ENCODE data around the gene RBKS. TPM values are rescaled to one million over a fixed set of nuclear protein-coding genes. Genes with fewer than 3 reads are reported as not detected.

Gene RBKS
- total and polyA plus RNA-seq, 2 of the 13 experiments (the other 11 are each of a cell fraction or from before 2014, with no cell fraction given): 7.7 to 8.3 TPM

DNA sequence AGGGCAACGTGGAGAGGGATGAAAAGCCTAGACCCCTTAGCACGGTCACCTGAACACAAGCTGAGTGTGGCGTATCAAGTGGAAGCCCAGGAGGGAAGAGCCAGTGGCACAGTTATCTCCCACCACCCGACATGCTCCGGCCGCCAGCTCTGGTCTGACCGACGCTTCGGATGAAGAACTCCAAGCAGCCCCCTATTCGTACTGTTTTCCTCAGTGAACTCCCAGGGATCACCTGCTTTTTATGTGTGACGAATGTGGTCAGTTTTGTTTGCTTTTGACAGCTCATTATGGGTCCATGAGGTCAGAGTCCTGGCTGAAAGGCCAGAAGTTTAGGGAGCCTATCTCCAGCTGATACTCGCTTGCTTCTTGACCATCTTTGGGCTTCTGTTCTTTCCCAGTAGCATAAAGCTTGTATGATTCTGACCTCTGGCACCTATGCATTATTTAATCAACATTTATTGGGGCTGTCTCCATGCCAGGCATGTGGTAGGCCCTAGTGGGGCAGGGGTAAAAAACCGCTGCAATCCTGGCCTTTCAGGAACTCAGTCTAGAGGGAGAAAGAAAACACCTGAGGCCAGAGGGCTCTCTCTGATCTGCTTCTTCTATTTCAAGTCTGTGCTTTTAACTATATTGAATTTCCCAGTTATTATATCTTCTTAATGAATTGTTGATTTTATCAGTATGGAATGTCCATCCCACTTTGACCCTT is 151.7 kb downstream of the RBKS start (continued):
- no peak for TF ChIP-seq SOX13 (IDR thresholded peaks at IDR 0.05)
- peak in 1 of 2 experiments; percentile 76; a peak in 2 of 4 replicates for TF ChIP-seq SOX13 (CRISPR knock-in tag; conservative IDR thresholded peaks at IDR 0.05 in 1 of 2, IDR thresholded peaks at IDR 0.05 in 1 of 2)
- TF ChIP-seq KDM6A (CRISPR knock-in tag; IDR thresholded peaks at IDR 0.05; ENCODE audit: low read depth): peak; percentile 72; the same call in 1 of the 2 replicates
- no peak for TF ChIP-seq HOXA9 (CRISPR knock-in tag; IDR thresholded peaks at IDR 0.05; ENCODE audit: borderline replicate concordance)
- TF ChIP-seq ZNF350 (CRISPR knock-in tag; IDR thresholded peaks at IDR 0.05; ENCODE audit: borderline replicate concordance, low read depth): peak; percentile 70; the same call in 1 of the 2 replicates
- TF ChIP-seq ZNF792 (CRISPR knock-in tag; IDR thresholded peaks at IDR 0.05): no peak
- peak; percentile 93 for TF ChIP-seq ZNF12 (CRISPR knock-in tag; IDR thresholded peaks at IDR 0.05)
- TF ChIP-seq SAP130 (CRISPR knock-in tag; IDR thresholded peaks at IDR 0.05; ENCODE audit: low read depth): peak; percentile 83
- 0 out of 2 replicates have a peak, but pooled peaks have one; percentile 51 for TF ChIP-seq ZBTB37 (CRISPR knock-in tag; IDR thresholded peaks at IDR 0.05)
- TF ChIP-seq SMYD3 (CRISPR knock-in tag; IDR thresholded peaks at IDR 0.05): peak; percentile 60; the same call in 1 of the 2 replicates
- TF ChIP-seq ZFX (CRISPR knock-in tag; IDR thresholded peaks at IDR 0.05; ENCODE audit: low read depth): peak; percentile 23; the same call in 1 of the 2 replicates
- TF ChIP-seq PRMT3 (CRISPR knock-in tag; IDR thresholded peaks at IDR 0.05; ENCODE audit: borderline replicate concordance, low read depth): no peak; the same call in 1 of the 2 replicates
- peak; percentile 85; the same call in 1 of the 2 replicates for TF ChIP-seq IRF9 (CRISPR knock-in tag; IDR thresholded peaks at IDR 0.05; ENCODE audit: borderline replicate concordance)
- no peak for TF ChIP-seq ZNF570 (CRISPR knock-in tag; IDR thresholded peaks at IDR 0.05; ENCODE audit: borderline replicate concordance)
- no peak; the same call in 1 of the 2 replicates for TF ChIP-seq RBFOX2 (IDR thresholded peaks at IDR 0.05; ENCODE audit: low read depth, low read length)
- peak; percentile 75 for TF ChIP-seq PPARG (CRISPR knock-in tag; conservative IDR thresholded peaks at IDR 0.05)
- peak; percentile 78; the same call in 1 of the 2 replicates for TF ChIP-seq ZNF839 (CRISPR knock-in tag; IDR thresholded peaks at IDR 0.05; ENCODE audit: borderline replicate concordance)
- TF ChIP-seq CHD4 (IDR thresholded peaks at IDR 0.05; ENCODE audit: borderline replicate concordance, low read length): peak; percentile 27; the same call in 1 of the 2 replicates
- TF ChIP-seq DNMT3B (CRISPR knock-in tag; conservative IDR thresholded peaks at IDR 0.05): 0 out of 2 replicates have a peak, but pooled peaks have one; percentile 75
- peak; percentile 54 for TF ChIP-seq ARNTL (CRISPR knock-in tag; IDR thresholded peaks at IDR 0.05)
- no peak for TF ChIP-seq HNRNPH1 (optimal IDR thresholded peaks at IDR 0.05; ENCODE audit: low read depth, low read length)
- peak; percentile 9; the same call in 1 of the 2 replicates for TF ChIP-seq HHEX (CRISPR knock-in tag; IDR thresholded peaks at IDR 0.05)
- no peak; the same call in 1 of the 2 replicates for TF ChIP-seq IKZF5 (CRISPR knock-in tag; IDR thresholded peaks at IDR 0.05)
- peak; percentile 65 for TF ChIP-seq ELF3 (CRISPR knock-in tag; IDR thresholded peaks at IDR 0.05)
- TF ChIP-seq SOX6 (IDR thresholded peaks at IDR 0.05): no peak
- peak; percentile 75 for TF ChIP-seq SOX6 (CRISPR knock-in tag; IDR thresholded peaks at IDR 0.05)
- peak; percentile 63; the same call in 1 of the 2 replicates for TF ChIP-seq BCL6 (CRISPR knock-in tag; IDR thresholded peaks at IDR 0.05)

All from HepG2 (cell line).